Stimulated activated naive CD8-positive, alpha-beta T cell treated with anti-CD3 and anti-CD28 coated beads, Interleukin-15, amount 100 ng/mL, for 72 hours (primary cell): ENCODE results near the gene ESYT3.
"Not testable (repeated sequence)": the region's sequence is repeated elsewhere in the genome, so short reads cannot be mapped to it uniquely, and the experiment has no call there.

Source experiments
- ATAC-seq: fragments of 150-1000 bp; cut with Tn5 transposase; 2 replicates; pipeline ENCODE4 v1.10.0; 2021; ENCODE audit warnings: mild to moderate bottlenecking, moderate library complexity
- DNase-seq, 2 donors: peaks; one replicate each; pipeline ENCODE4 v3.0.0; 2021 to 2022
- H3K27ac Mint-ChIP-seq, 2 donors: one replicate each; pipeline ENCODE4 v1.8.0; 2022; ENCODE audit warnings: mild to moderate bottlenecking in 2 of 2, mixed read lengths in 2 of 2, moderate library complexity in 2 of 2
- H3K27me3 Mint-ChIP-seq: one replicate; pipeline ENCODE4 v1.8.0; 2022; ENCODE audit warnings: mixed read lengths
- H3K4me1 Mint-ChIP-seq: one replicate; pipeline ENCODE4 v1.8.0; 2022; ENCODE audit warnings: mild to moderate bottlenecking, mixed read lengths
- H3K4me3 Mint-ChIP-seq, 2 donors: one replicate each; pipeline ENCODE4 v1.8.0; 2022; ENCODE audit warnings: mild to moderate bottlenecking in 2 of 2, mixed read lengths in 2 of 2, moderate library complexity in 1 of 2
- H3K9me3 Mint-ChIP-seq, 2 donors: one replicate each; pipeline ENCODE4 v1.8.0; 2022; ENCODE audit warnings: mixed read lengths in 2 of 2

Gene ESYT3

DNA sequence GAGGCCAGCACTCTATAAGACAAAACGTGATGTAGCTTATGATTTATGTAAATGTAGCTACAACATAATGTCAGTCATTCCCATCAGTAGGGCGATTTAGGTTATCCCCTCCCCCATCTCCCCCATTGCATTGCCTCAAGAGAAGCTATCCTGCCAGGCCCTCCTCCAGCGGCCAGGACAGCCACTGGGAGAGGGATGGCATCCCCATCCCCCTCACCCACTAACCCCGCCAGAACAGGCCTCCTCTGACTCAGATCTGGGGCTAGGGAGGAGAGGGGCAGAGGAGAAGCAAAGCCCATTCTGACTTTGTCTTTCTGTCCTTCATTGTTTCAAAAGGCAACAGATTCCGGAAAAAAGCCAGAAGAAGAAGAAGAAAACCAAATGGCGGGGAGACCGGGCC lies 32.6 kb upstream of the ESYT3 start:
- Mint-ChIP-seq H3K27ac (peak overlapping the region; percentile 44 to 69), H3K27me3 (peaks cover 15% of the 10 kb centered on the region), H3K9me3 (no peaks in the 10 kb centered on the region), H3K4me1 (no peaks in the 10 kb centered on the region), H3K4me3 (no peak overlapping the region)
- DNase-seq (no peak), ATAC-seq (no peak)

DNA sequence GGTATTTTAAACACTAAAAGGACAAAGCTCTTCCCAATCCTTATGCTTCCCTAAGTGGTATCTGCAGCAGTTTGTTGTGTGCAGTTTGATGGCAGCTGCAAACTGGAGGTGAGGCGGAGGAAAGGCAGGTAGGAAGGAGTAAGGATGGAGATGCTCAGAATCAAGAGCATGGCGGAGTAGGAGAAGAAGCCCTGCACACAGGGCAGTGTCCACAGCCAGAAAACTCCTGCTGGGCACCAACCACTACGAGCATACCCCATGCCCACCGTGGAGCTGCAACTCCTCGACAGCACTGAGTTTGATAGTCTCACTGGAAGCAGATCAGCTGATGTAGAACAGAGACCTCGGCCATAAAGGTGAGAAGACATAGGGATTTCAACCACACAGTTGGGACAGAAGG lies 30.3 kb upstream of the ESYT3 start:
- no peaks in the 10 kb centered on the region for H3K9me3 Mint-ChIP-seq
- no peak overlapping the region for H3K4me3 Mint-ChIP-seq
- ATAC-seq (no peak), DNase-seq (no peak)
- no peaks in the 10 kb centered on the region for H3K4me1 Mint-ChIP-seq
- no peak overlapping the region for H3K27ac Mint-ChIP-seq
- peaks cover 16% of the 10 kb centered on the region for H3K27me3 Mint-ChIP-seq

DNA sequence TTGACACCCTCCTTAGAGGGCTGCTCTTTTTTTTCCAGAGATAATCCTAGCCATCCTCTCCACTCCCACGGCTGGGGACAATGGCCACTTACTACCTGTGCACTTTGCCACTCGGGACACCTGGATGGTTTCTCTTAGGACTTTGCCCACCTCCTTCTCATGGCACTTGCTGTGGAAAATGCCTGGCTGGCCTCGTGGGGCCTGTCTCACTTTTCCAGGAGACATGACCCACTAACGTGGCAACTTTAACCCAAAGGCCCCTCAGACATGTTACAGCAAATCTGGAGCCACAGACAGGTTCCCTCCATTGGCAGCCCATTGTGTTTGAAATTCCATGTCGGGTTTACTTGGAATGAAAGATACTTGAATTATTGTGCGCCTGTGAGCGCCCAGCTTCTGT lies 29.4 kb upstream of the ESYT3 start:
- H3K27me3 Mint-ChIP-seq, result peaks cover 16% of the 10 kb centered on the region
- no peak overlapping the region for H3K27ac Mint-ChIP-seq
- H3K4me1 Mint-ChIP-seq, result no peaks in the 10 kb centered on the region
- ATAC-seq (no peak), DNase-seq (no peak)
- no peaks in the 10 kb centered on the region for H3K9me3 Mint-ChIP-seq
- H3K4me3 Mint-ChIP-seq, result no peak overlapping the region

DNA sequence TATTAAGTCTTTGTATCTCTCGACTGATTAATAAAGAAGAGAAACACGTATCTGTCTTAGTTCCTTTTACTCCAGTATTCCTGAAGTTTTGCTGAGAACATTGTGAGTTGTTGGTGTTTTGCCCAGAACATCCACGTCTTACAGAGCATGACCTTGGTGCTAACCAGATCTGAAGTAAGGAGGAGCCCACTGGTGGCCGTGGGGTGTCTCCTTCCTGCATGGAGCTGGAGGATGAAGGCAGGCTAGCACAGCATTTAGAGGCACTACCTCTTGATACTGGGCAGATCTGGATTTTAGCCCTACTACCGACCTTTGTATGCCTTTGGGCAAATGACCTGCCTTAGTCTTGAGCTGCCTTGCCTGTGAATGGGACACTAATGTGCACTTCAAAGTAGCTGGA lies 28.9 kb upstream of the ESYT3 start:
- H3K4me1 Mint-ChIP-seq, result no peaks in the 10 kb centered on the region
- H3K4me3 Mint-ChIP-seq, result no peak overlapping the region
- no peak for ATAC-seq
- no peaks in the 10 kb centered on the region for H3K9me3 Mint-ChIP-seq
- no peak for DNase-seq
- H3K27ac Mint-ChIP-seq, result no peak overlapping the region
- H3K27me3 Mint-ChIP-seq, result peaks cover 14% of the 10 kb centered on the region

DNA sequence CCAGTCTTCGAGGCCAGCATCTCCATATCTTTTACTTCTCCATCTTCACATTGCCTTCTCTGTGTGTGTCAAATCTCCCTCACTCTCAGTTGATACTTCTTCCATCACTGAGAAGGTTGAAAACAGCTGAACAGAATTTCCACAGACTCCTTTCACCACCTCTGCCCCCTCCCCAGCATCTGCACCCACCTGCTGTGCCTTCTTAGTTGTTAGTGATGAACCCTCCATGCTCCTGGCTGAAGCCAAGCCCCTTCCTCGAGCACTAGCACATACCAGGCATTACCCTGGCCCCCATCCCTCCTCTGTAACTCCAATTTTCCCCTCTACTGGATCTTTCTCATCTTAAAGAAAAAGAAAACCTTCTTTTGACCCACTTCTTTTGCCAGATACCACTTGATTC lies 27.8 kb upstream of the ESYT3 start:
- Mint-ChIP-seq H3K9me3 (no peaks in the 10 kb centered on the region), H3K4me3 (no peak overlapping the region), H3K27ac (peak overlapping the region in 1 of 2 donors; percentile 44), H3K27me3 (peaks cover 7% of the 10 kb centered on the region), H3K4me1 (no peaks in the 10 kb centered on the region)
- ATAC-seq (no peak), DNase-seq (no peak)

DNA sequence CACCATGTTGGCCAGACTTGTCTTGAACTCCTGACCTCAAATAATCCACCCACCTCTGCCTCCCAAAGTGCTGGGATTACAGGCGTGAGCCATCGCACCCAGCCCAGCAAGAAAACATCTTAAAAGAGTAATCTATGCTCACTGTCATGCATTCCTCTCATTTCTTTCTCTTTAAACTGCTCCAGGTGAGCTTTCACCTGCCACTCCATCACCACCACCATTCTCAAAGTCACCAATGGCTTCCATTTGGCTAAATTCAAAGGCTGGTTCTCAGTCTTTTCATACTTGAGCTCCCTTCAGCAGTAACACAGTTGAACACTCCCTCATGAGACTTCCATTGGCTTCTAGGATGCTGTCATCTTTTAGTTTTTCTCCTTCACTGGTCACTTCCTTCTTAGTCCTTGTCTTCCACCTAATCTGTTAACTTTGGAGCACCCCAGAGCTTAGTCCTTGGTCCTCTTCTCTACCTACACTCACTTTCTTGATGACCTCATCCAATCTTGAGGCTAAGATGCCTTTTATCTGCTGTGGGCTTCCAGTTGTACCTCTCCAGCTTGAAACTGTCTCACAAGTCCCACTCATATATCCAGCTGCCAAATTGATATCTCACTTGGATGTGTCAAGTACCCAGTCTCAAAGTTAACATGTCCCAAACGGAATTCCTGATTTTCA lies 27.0 kb upstream of the ESYT3 start:
- H3K9me3 Mint-ChIP-seq, result no peaks in the 10 kb centered on the region
- ATAC-seq, result no peak
- no peak overlapping the region for H3K4me3 Mint-ChIP-seq
- no peak for DNase-seq
- no peaks in the 10 kb centered on the region for H3K4me1 Mint-ChIP-seq
- peaks cover 7% of the 10 kb centered on the region for H3K27me3 Mint-ChIP-seq
- no peak overlapping the region for H3K27ac Mint-ChIP-seq

DNA sequence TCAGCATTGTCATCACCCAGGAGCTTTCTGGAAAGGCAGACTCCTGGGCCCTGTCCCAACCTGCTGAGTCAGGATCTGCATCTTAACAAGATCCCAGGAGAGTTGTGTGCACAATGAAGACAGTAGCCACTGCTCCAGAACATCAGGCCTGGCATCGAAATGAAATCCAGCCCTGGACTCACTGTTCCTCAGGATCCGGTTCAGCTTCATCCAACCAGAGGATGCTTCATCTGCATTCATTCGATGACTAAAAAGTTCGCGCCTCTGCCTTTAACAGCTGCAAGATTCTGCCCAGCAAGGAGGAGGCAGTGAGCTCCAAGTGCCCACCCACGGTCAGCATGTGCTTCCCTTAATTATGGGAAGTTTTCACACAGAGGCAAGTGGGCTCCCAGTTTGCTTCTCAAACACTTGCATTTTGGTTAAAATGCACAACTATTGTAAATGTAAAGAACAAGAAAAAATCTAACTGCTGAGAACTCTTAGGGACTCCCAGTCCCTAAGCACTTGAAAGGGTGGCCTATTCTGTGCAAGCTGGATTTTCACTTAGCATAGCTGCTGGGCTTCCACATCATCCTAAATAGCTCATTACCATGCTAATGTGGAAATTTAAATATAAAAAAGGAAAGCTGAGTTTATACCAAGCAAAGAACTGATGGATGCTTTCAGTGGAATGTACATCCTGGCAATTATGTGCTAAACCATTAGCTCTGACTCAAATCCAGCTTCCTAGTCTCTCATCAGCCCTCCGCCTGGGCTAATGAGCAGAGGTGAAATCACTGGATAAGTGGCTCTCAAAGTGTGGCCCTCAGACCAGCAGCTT lies 25.5 kb upstream of the ESYT3 start:
- H3K4me1 Mint-ChIP-seq, result peaks cover 8% of the 10 kb centered on the region
- H3K27me3 Mint-ChIP-seq, result peaks cover 10% of the 10 kb centered on the region
- no peak overlapping the region for H3K27ac Mint-ChIP-seq
- no peak for DNase-seq
- no peak for ATAC-seq
- no peaks in the 10 kb centered on the region for H3K9me3 Mint-ChIP-seq
- no peak overlapping the region for H3K4me3 Mint-ChIP-seq

DNA sequence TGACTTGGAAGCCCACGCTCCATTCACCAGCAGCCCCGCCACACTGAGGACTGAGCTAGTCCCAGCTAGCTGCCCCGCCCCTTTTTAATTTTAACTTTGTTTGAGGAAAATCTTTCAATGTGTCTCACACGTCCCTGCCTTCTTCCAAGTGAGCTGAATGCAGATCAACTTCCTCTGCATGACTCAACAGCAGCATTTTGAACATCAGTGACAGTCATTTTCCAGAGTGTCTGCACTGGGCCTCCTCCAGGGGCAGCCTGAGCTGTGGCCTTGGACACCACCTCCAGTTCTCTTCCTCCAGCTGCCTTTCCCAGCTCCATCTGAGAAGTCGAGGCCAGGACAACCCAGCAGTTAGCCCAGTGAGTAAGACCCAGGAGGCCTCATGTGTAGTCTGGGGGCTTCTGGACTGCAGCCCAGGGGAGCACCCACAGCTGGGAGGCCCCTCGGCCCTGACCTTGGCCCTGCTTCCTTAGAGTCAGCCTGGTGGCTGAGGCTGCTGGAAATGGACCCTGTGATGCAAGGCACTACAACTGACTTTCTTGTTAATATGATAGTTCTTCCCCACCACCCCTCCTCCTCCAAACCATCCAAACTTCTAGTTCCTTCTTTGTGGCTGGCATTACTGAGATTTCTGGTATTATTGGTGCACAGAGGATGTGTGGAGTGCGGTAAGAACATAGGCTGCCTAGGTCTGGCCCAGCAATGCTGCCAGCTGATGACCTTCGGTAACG lies 21.4 kb upstream of the ESYT3 start:
- DNase-seq (no peak), ATAC-seq (peak; percentile 15)
- Mint-ChIP-seq H3K27me3 (peaks cover 20% of the 10 kb centered on the region), H3K4me3 (no peak overlapping the region), H3K27ac (no peak overlapping the region), H3K4me1 (peaks cover 8% of the 10 kb centered on the region), H3K9me3 (no peaks in the 10 kb centered on the region)

DNA sequence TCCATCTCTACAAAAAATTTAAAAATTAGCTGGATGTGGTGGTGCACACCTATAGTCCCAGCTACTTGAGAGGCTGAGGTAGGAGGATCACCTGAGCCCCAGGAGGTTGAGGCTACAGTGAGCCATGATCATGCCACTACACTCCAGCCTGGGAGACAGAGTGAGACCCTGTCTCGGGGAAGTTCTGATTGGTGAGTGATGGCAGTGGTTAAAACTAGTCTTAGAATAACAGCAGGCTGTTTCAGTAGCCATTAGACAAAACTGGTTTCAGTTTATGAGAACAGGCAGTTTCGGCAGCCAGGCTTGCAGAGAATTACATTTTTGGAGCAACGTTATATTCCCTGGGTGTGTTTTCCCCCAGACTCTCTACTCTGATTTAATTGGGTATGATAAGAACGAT lies 18.2 kb upstream of the ESYT3 start:
- not testable (repeated sequence) for ATAC-seq, DNase-seq, H3K4me3 Mint-ChIP-seq, H3K27ac Mint-ChIP-seq, H3K9me3 Mint-ChIP-seq, H3K4me1 Mint-ChIP-seq
- peaks cover 29% of the 10 kb centered on the region for H3K27me3 Mint-ChIP-seq

DNA sequence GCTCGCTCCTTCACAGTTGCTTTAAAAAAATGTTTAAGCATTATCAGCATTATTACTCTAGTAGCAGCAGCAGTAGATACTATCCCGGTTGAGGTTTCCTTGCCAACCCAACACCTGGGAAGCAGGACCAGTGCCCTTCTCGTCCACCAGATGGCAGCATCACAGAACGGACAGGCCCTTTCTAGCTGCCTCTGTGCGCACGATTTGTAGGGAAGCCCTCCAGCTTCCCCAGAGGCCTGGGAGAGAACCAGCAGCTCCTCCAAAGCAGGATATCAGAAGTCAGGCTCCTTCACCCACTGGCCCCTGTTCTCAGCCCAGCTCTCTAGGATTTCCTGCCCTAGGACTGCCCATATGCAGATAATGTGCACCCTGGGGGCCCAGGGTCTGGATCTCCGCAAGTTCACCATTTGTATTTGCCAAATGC lies 16.8 kb upstream of the ESYT3 start:
- H3K27me3 Mint-ChIP-seq, result peaks cover 29% of the 10 kb centered on the region

DNA sequence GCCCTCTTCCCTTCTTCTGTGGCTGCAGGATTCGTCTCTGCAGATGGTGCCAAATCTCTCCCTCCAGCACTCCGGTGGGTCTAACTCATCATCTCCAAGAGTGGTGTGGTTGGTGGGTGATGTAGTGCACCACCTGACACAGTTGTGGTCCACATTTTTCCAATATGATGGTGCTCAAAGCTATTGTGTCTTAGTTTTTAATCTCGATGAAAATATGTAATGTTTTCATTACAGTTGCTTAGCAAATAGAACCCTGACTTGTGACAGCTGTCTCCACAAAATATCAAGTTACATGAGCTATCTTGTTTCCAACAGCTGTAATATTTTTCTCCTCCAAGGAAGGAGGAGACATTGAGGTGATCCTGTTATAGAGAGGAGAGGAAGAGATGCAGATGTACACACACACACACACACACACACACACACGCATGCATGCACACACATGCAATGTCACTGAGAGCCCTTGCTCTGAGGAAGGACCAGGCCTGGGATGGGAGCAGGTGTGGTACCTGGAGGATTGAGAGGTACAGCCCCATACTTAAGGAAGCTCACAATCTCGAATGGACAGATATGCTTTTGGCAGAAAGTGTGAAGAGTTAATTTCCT lies 15.7 kb upstream of the ESYT3 start:
- Mint-ChIP-seq H3K27ac (no peak overlapping the region), H3K4me3 (no peak overlapping the region)
- no peak for DNase-seq

More for the DNA sequence above, 16.8 kb upstream of the ESYT3 start:
- peak; percentile 46 to 63 for DNase-seq
- Mint-ChIP-seq H3K27ac (no peak overlapping the region), H3K4me3 (no peak overlapping the region), H3K4me1 (peaks cover 7% of the 10 kb centered on the region), H3K9me3 (no peaks in the 10 kb centered on the region)
- ATAC-seq, result peak; percentile 82

DNA sequence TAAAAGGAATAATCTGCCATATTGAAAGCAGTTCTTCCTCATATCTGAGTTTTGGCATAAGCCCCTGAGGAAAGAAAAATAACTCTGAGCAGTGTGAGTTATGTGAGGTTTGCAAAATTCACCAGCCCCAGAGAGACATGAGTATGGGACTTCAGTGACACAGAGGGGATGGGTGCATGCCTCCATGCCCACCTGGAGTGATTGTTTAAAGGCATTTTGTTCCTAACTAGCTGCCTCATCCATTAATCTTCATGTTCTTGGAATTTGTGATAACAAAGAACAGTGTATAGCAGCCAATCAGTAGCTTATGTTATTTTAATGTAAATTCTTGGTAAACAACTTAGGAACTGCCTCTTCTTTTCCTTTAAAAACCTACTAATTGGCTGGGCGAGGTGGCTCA lies 11.1 kb upstream of the ESYT3 start:
- no peaks in the 10 kb centered on the region for H3K4me1 Mint-ChIP-seq
- DNase-seq, result no peak
- ATAC-seq, result no peak
- H3K27ac Mint-ChIP-seq, result no peak overlapping the region
- no peaks in the 10 kb centered on the region for H3K9me3 Mint-ChIP-seq
- peaks cover 6% of the 10 kb centered on the region for H3K27me3 Mint-ChIP-seq
- H3K4me3 Mint-ChIP-seq, result no peak overlapping the region

More for the DNA sequence above, 15.7 kb upstream of the ESYT3 start:
- H3K27me3 Mint-ChIP-seq, result peaks cover 29% of the 10 kb centered on the region
- H3K4me1 Mint-ChIP-seq, result no peaks in the 10 kb centered on the region
- ATAC-seq, result no peak
- no peaks in the 10 kb centered on the region for H3K9me3 Mint-ChIP-seq

DNA sequence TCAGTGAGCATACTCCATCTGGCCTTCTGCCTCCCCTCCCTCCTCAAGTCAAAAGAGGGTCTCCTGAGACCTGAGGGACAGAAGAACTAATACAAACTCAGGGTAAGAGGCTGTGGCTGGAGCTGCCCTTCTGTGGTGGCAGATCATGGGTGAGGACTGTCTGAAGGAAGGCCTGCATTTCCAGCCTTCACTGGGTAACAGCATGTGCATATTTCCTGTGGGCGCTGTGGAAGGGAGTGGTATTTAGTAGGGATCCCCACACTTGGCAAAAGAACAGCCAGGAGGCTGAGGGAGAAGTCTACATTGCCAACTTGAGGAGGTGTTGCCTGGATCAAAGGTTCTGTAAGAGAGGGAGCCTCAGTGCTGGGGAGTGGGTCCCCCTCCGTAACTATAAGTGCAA lies 10.1 kb upstream of the ESYT3 start:
- ATAC-seq, result no peak
- Mint-ChIP-seq H3K9me3 (no peaks in the 10 kb centered on the region), H3K27me3 (no peaks in the 10 kb centered on the region), H3K4me3 (no peak overlapping the region), H3K4me1 (no peaks in the 10 kb centered on the region), H3K27ac (no peak overlapping the region)
- no peak for DNase-seq

DNA sequence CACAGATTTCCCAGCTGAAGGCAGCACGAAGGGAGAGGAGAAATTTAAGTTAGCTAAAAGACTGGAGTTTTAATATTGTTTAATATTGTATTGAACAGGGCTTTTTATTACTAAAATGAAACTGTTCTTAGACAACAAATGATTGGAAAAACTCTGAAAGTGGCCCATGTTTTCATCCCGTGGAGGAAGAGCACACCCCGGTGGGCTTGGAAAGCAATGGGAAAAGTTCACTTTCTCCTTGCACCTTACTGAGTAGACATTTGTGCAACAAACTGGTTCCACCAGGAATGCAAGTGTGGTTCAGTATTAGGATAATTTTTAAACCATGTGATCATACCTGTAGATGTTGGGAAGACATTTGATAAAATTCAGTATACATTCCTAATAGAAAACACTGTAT lies 8.2 kb upstream of the ESYT3 start:
- no peaks in the 10 kb centered on the region for H3K9me3 Mint-ChIP-seq
- ATAC-seq, result no peak
- peaks cover 1% of the 10 kb centered on the region for H3K27me3 Mint-ChIP-seq
- no peak overlapping the region for H3K27ac Mint-ChIP-seq
- DNase-seq, result no peak
- H3K4me1 Mint-ChIP-seq, result no peaks in the 10 kb centered on the region
- H3K4me3 Mint-ChIP-seq, result no peak overlapping the region

DNA sequence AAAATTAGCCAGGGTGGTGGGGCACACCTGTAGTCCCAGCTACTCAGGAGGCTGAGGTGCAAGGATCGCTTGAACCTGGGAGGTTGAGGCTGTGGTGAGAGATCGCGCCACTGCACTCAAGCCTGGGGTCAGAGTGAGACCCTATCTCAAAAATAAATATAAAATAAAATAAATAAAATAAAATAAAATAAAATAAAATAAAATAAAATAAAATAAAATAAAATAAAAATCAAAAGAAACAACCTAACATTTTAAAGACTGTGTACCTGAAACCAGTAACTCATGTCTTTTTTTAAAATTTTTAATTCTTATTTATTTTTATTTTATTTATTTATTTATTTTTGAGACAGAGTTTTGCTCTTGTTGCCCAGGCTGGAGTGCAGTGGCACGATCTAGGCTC lies 7.7 kb upstream of the ESYT3 start:
- not testable (repeated sequence) for ATAC-seq, H3K9me3 Mint-ChIP-seq, H3K27ac Mint-ChIP-seq, DNase-seq, H3K4me3 Mint-ChIP-seq, H3K27me3 Mint-ChIP-seq, H3K4me1 Mint-ChIP-seq

DNA sequence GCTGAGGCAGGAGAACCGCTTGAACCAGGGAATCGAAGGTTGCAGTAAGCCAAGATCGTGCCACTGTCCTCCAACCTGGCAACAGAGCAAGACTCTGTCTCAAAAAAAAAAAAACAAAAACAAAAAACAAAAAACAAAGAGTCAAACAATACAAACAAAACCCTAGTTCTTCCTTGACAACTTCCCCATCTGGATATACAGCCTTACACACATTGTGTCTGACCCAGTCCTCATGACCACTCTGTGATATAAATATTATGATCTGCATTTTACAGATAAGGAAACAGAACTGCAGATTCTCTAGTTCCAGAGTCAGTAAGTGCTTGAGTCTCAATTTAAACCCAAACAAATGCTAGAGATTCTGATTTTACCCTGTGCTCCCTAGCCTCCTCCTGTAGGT lies 4.8 kb upstream of the ESYT3 start:
- peaks cover 34% of the 10 kb centered on the region for H3K27me3 Mint-ChIP-seq
- DNase-seq, result no peak
- no peaks in the 10 kb centered on the region for H3K9me3 Mint-ChIP-seq
- no peak for ATAC-seq
- peaks cover 16% of the 10 kb centered on the region for H3K4me1 Mint-ChIP-seq
- H3K4me3 Mint-ChIP-seq, result no peak overlapping the region
- no peak overlapping the region for H3K27ac Mint-ChIP-seq
